Measurements from ENCODE around the gene CD99L2. TPM values are rescaled to one million over a fixed set of nuclear protein-coding genes. Genes with fewer than 3 reads are reported as not detected.

CD99L2 gene
- total RNA-seq, 2 donors from 2014 or later: 75.6 to 83.8 TPM

DNA sequence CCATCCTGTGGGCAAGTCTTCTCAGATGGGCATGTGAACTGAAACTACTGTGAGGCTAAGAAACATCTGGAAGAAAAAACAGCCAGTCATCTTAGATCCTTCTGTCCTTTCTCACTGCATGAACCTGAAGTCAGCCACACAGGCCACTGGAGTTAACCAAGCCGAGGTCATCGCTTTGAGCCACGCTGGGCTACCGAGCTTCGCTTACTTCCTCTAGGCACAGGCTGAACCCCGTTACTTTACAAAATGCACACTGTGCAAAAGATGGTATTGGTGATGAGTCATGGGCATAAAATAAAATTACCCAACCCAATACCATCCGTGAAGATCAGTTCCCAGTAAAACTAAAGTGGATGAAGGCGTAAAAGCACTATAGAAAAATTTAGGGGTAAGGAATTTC is 119.1 kb downstream of the CD99L2 start:
- Histone ChIP-seq H3K27me3 (replicated peaks; ENCODE audit: insufficient read depth) (no peaks in the 10 kb centered on the region), H3K4me3 (no peak overlapping the region), H3K27ac (no peak overlapping the region), H3K36me3 (no peaks in the 10 kb centered on the region), H3K9me3 (no peaks in the 10 kb centered on the region), H3K4me1 (ENCODE audit: control insufficient read depth in 1 of 2, low read depth in 2 of 2) (no peaks in the 10 kb centered on the region)
- DNase-seq (ENCODE audit: low spot score): no peak
- ATAC-seq (ENCODE audit: insufficient number of reproducible peaks, low FRiP score, low read depth): no peak
- TF ChIP-seq, protein P1, sequence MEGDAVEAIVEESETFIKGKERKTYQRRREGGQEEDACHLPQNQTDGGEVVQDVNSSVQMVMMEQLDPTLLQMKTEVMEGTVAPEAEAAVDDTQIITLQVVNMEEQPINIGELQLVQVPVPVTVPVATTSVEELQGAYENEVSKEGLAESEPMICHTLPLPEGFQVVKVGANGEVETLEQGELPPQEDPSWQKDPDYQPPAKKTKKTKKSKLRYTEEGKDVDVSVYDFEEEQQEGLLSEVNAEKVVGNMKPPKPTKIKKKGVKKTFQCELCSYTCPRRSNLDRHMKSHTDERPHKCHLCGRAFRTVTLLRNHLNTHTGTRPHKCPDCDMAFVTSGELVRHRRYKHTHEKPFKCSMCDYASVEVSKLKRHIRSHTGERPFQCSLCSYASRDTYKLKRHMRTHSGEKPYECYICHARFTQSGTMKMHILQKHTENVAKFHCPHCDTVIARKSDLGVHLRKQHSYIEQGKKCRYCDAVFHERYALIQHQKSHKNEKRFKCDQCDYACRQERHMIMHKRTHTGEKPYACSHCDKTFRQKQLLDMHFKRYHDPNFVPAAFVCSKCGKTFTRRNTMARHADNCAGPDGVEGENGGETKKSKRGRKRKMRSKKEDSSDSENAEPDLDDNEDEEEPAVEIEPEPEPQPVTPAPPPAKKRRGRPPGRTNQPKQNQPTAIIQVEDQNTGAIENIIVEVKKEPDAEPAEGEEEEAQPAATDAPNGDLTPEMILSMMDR (IDR thresholded peaks at IDR 0.05): no peak

DNA sequence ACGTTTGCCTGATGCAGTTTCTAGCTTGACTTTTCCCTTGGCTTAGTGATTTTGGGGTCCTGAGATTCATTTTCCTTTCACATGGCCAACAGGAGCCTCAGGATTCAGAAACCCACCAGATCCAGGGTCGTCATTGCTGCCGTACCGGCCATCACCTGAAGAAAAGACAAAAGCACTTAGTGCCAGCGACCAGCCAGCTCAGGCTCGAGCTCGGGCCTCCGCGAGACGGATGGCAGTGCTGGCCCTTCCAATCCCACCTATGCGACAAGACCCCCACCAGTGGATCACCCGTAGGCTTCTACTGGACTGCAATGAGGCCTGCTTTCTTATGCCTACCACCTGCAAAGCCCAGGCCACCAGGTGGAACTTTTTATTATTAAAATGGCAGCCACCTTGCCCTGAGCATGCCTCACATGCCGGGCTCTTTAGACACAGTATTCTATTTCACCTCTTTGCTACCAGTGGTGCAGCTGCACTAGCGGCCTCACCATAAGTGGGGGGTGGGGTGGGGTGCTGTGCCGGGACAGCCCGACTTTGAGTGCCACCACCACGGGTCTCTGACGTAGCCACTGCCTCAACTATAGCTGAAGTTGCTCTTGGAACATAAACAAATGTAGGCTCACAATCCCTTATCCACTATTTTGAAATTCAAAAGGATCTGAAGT is 121.0 kb downstream of the CD99L2 start:
- Histone ChIP-seq H3K27ac (no peak overlapping the region), H3K36me3 (no peaks in the 10 kb centered on the region), H3K4me1 (ENCODE audit: control insufficient read depth in 1 of 2, low read depth in 2 of 2) (no peaks in the 10 kb centered on the region), H3K9me3 (no peaks in the 10 kb centered on the region), H3K4me3 (no peak overlapping the region), H3K27me3 (replicated peaks; ENCODE audit: insufficient read depth) (no peaks in the 10 kb centered on the region)
- TF ChIP-seq, protein P1 (IDR thresholded peaks at IDR 0.05): no peak
- ATAC-seq (ENCODE audit: insufficient number of reproducible peaks, low FRiP score, low read depth) (no peak), DNase-seq (ENCODE audit: low spot score) (no peak)

DNA sequence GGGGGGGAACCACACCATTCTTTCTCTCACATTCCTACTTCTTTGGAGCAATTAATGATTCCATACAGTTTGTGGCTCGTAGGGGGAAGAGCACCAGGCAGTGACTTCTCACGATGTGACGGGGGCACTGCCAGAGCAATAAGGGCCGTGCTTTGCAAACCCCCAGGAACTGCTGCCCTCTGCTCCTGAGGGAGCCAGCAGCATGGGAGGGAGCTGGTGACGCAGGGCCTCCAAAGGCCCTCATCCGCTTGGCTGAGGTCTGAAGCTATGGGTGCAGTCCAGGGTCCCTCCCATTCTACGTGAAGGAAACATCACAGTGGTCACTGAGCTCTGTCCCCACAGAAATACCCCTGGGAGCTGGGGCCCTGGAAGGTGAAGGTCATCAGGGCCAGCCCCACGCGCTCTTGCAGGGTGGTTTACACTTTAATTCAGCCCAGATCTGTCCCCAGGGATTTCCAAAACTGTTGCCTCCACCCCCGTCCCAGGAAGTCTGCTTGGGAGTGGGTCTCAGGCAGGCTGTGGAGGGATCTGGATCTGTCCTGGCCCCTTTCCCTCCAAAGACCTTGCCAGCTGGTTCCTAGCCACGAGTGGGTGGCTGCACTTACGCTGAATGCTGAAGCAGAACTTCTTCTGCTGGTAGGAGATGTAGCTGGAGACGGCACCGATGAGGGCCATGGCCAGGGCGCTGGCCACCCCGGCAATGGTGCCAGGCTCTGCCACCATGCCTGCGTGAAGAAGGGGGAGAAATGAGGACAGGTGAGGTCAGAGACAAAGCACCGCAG is 122.7 kb downstream of the CD99L2 start:
- no peak overlapping the region for H3K4me3 ChIP-seq
- DNase-seq (ENCODE audit: low spot score): no peak
- no peak for ATAC-seq (ENCODE audit: insufficient number of reproducible peaks, low FRiP score, low read depth)
- H3K27me3 ChIP-seq (replicated peaks; ENCODE audit: insufficient read depth): no peaks in the 10 kb centered on the region
- H3K4me1 ChIP-seq (ENCODE audit: control insufficient read depth in 1 of 2, low read depth in 2 of 2): no peaks in the 10 kb centered on the region
- H3K27ac ChIP-seq: no peak overlapping the region
- TF ChIP-seq, protein P1 (IDR thresholded peaks at IDR 0.05): no peak
- no peaks in the 10 kb centered on the region for H3K9me3 ChIP-seq
- no peaks in the 10 kb centered on the region for H3K36me3 ChIP-seq

DNA sequence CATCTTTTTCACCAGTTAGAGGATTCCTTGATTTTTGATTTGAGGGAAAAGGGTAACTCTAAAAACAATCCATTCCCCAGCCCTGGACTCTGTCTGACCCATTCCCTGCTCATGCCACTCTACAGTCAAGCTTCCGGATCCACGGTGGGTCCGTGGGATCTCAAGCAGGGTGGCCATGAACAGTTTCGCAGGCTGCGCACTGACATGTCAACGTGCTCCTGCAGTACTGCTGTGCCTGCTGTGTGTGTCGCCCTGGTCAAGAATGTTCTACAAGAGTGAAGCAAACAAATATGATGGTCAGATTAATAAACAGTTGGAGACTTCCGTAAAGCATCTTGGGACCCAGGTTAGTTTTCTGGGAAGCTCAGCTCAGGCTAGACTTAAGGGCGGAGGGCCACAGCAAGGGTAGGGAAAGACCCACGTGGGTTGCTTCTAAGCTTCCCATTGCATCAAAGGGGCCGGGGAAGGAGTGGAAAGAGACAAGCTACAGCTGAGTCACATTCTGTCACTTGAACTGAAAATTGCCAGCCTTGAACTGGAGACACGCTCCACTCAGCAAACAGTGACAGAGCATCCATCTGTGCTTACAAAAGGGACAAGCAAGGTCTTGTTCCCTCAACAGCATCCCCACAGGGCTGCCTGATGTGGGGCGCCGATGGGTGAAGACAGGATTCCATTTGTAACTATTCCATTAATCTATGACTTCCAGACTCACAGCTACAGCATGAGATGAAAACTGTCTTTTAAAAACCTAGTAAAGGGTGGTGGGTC is 123.5 kb downstream of the CD99L2 start:
- no peak overlapping the region for H3K27ac ChIP-seq
- H3K36me3 ChIP-seq: peaks cover 4% of the 10 kb centered on the region
- no peaks in the 10 kb centered on the region for H3K4me1 ChIP-seq (ENCODE audit: control insufficient read depth in 1 of 2, low read depth in 2 of 2)
- H3K27me3 ChIP-seq (replicated peaks; ENCODE audit: insufficient read depth): no peaks in the 10 kb centered on the region
- ATAC-seq (ENCODE audit: insufficient number of reproducible peaks, low FRiP score, low read depth) (no peak), DNase-seq (ENCODE audit: low spot score) (no peak)
- no peak overlapping the region for H3K4me3 ChIP-seq
- H3K9me3 ChIP-seq: no peaks in the 10 kb centered on the region
- TF ChIP-seq, protein P1 (IDR thresholded peaks at IDR 0.05): no peak

DNA sequence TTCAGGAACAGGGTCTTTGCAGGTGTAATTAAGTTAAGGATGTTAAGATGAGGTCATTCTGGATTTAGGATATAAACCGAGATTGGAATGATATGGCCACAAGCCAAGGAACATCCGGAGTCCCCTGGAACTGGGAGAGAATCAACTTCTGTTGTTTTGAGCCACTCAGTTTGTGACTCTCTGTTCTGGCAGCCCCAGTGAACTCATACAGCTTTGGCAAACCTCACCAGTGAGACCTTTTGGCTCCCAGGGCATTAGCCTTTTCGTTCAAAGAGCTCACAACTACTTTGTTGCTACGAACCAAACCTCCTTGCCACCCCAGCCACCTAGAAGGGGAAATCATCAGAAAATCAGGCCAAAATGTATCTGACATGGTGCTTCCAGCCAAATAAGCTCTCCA is 124.8 kb downstream of the CD99L2 start:
- no peaks in the 10 kb centered on the region for H3K4me1 ChIP-seq (ENCODE audit: control insufficient read depth in 1 of 2, low read depth in 2 of 2)
- no peak for ATAC-seq (ENCODE audit: insufficient number of reproducible peaks, low FRiP score, low read depth)
- H3K9me3 ChIP-seq: no peaks in the 10 kb centered on the region
- peaks cover 4% of the 10 kb centered on the region for H3K36me3 ChIP-seq
- H3K27me3 ChIP-seq (replicated peaks; ENCODE audit: insufficient read depth): no peaks in the 10 kb centered on the region
- no peak overlapping the region for H3K27ac ChIP-seq
- H3K4me3 ChIP-seq: no peak overlapping the region
- TF ChIP-seq, protein P1 (IDR thresholded peaks at IDR 0.05): no peak
- DNase-seq (ENCODE audit: low spot score): no peak

Measured in thoracic aorta (tissue), 2 donors.